GM12878 (cell line): ENCODE results near the gene MAP7. TPM values are rescaled to one million over a fixed set of nuclear protein-coding genes. Genes with fewer than 3 reads are reported as not detected.

Experiments
- ATAC-seq: fragments of 200-7000 bp; cut with Tn5 transposase; 3 replicates; pipeline ENCODE4 v1.9.1; 2020; ENCODE audit warnings: mild to moderate bottlenecking, moderate library complexity
- BruUV-seq: library from RNA; stranded (reverse); fragments of 400-500 nt; replicated peaks from 2 replicates; lab custom pipeline; 2021; lab: Mats Ljungman, UMichigan
- CTCF ChIA-PET: fragments of 300-600 bp; sonication (Branson Sonifier 250); formaldehyde crosslinking; extraction: SDS; loops from one replicate; lab custom pipeline; 2021; ENCODE audit warnings: inconsistent platforms; lab: Yijun Ruan, JAX
- POLR2A ChIA-PET: fragments of 350-600 bp; formaldehyde crosslinking; extraction: SDS; loops from one replicate; lab custom pipeline; 2021; ENCODE audit warnings: inconsistent platforms; lab: Charles Lee
- RAD21 ChIA-PET: fragments of 300-600 bp; sonication (Branson Sonifier 250); formaldehyde crosslinking; loops from one replicate; lab custom pipeline; 2023; ENCODE audit warnings: antibody characterized with exemption; ENCODE audit not compliant: unreplicated experiment; lab: Charles Lee
- SMC1A ChIA-PET: fragments of 300-600 bp; sonication (Branson Sonifier 250); formaldehyde crosslinking; loops from one replicate; lab custom pipeline; 2023; ENCODE audit not compliant: unreplicated experiment, uncharacterized antibody; lab: Charles Lee
- DNase-seq: peaks from one replicate; pipeline ENCODE4 v3.0.0-alpha.2; 2011; ENCODE audit warnings: low read depth, low spot score
- FAIRE-seq: peaks from 3 replicates; lab custom pipeline; 2011; peaks lifted over from hg19 to GRCh38; lab: Jason Lieb, UNC
- H2AFZ ChIP-seq: 2 replicates; pipeline ENCODE4 v1.6.0; 2011; ENCODE audit warnings: low read depth, low read length, control low read depth; ENCODE audit not compliant: control insufficient read depth
- H3K27ac ChIP-seq: 2 replicates; pipeline ENCODE4 v1.5.1; 2011; ENCODE audit warnings: control low read depth; ENCODE audit not compliant: control insufficient read depth, insufficient read depth
- H3K27me3 ChIP-seq, 2 experiments: replicated peaks in 1 of 2; 2 replicates each; pipeline versions ENCODE4 v1.6.0 to v1.6.1; 2011; ENCODE audit warnings: low read length in 1 of 2; ENCODE audit not compliant: control insufficient read depth in 2 of 2, insufficient read depth in 2 of 2
- H3K36me3 ChIP-seq, 2 experiments: 2 replicates each; pipeline ENCODE4 v1.5.1; 2011; ENCODE audit warnings: low read length in 1 of 2; ENCODE audit not compliant: control insufficient read depth in 2 of 2, insufficient read depth in 2 of 2
- H3K4me1 ChIP-seq: 2 replicates; pipeline ENCODE4 v1.6.1; 2011; ENCODE audit warnings: mild to moderate bottlenecking, low read length, moderate library complexity, mixed read lengths; ENCODE audit not compliant: control insufficient read depth, insufficient read depth
- H3K4me2 ChIP-seq: 2 replicates; pipeline ENCODE4 v1.6.0; 2011; ENCODE audit warnings: control low read depth; ENCODE audit not compliant: control insufficient read depth, insufficient read depth
- H3K4me3 ChIP-seq: fragments of 200-600 bp; sonication (generic); 2 replicates; pipeline ENCODE4 v1.5.1; 2016
- H3K79me2 ChIP-seq: 2 replicates; pipeline ENCODE4 v1.6.0; 2011; ENCODE audit warnings: low read length; ENCODE audit not compliant: control insufficient read depth, insufficient read depth
- H3K9ac ChIP-seq: 2 replicates; pipeline ENCODE4 v1.8.0; 2011; ENCODE audit warnings: low read length, control low read depth, mixed read lengths; ENCODE audit not compliant: control insufficient read depth, insufficient read depth
- H3K9me3 ChIP-seq: replicated peaks from 3 replicates; pipeline ENCODE4 v1.5.1; 2011; ENCODE audit warnings: mild to moderate bottlenecking, low read length; ENCODE audit not compliant: control insufficient read depth, insufficient read depth
- H4K20me1 ChIP-seq: 2 replicates; pipeline ENCODE4 v1.6.0; 2011; ENCODE audit not compliant: control insufficient read depth, insufficient read depth
- CHD1 ChIP-seq: IDR thresholded peaks from 2 replicates; pipeline ENCODE4 v1.6.1; 2012; ENCODE audit warnings: low read depth, low read length, improper control_type of control experiment
- HCFC1 ChIP-seq: fragments of 150-350 bp; IDR thresholded peaks from 2 replicates; pipeline ENCODE4 v1.6.1; 2014; ENCODE audit warnings: low read length
- HDAC2 ChIP-seq: fragments of 200-600 bp; sonication (generic); IDR thresholded peaks from 2 replicates; pipeline ENCODE4 v1.6.1; 2017
- HDGF ChIP-seq: fragments of 450-650 bp; IDR thresholded peaks from 2 replicates; pipeline ENCODE4 v1.6.1; 2016; ENCODE audit warnings: antibody characterized with exemption
- JUNB ChIP-seq: IDR thresholded peaks from 2 replicates; pipeline ENCODE4 v1.6.1; 2016; ENCODE audit warnings: antibody characterized with exemption, mild to moderate bottlenecking
- MEF2B ChIP-seq: fragments of 450-650 bp; IDR thresholded peaks from 2 replicates; pipeline ENCODE4 v1.6.1; 2018; ENCODE audit warnings: mild to moderate bottlenecking, moderate library complexity; ENCODE audit not compliant: partially characterized antibody, poor library complexity, severe bottlenecking
- NBN ChIP-seq: fragments of 450-650 bp; IDR thresholded peaks from 2 replicates; pipeline ENCODE4 v1.6.1; 2016
- NFYA ChIP-seq: IDR thresholded peaks from 2 replicates; pipeline ENCODE4 v1.6.1; 2011; ENCODE audit warnings: low read depth, mild to moderate bottlenecking, low read length, improper control_type of control experiment, borderline replicate concordance
- PAX8 ChIP-seq: fragments of 450-650 bp; IDR thresholded peaks from 2 replicates; pipeline ENCODE4 v1.6.1; 2017; ENCODE audit warnings: mild to moderate bottlenecking, moderate library complexity
- POU2F2 ChIP-seq: IDR thresholded peaks from 3 replicates; pipeline ENCODE4 v1.6.1; 2011; ENCODE audit warnings: low read depth, mild to moderate bottlenecking, low read length, borderline replicate concordance
- SMAD1 ChIP-seq: fragments of 450-650 bp; IDR thresholded peaks from 2 replicates; pipeline ENCODE4 v1.6.1; 2018; ENCODE audit warnings: mild to moderate bottlenecking, low read depth; ENCODE audit not compliant: partially characterized antibody
- WGBS: methylation state at CpG from one replicate; pipeline ENCODE4 v1.1.6; 2016; ENCODE audit warnings: low lambda C conversion rate; ENCODE audit not compliant: insufficient replicate concordance, insufficient coverage; ENCODE audit errors: missing lambda C conversion rate; 5-methylcytosine and 5-hydroxymethylcytosine counted together
- in situ Hi-C: fragments of 300-500 bp; cut with MboI; formaldehyde crosslinking; loops from 9 replicates; pipeline ENCODE4 v1.14.3; 2018; ENCODE audit warnings: mixed read lengths
- intact Hi-C: fragments of 100-400 bp; cut with micrococcal nuclease; formaldehyde crosslinking; loops from one replicate; pipeline ENCODE4 v1.14.2; 2022; ENCODE audit not compliant: unreplicated experiment
- polyA plus RNA-seq, 11 experiments: library from polyadenylated mRNA; depleted of rRNA in 4 of 11; unstranded in 6 of 11; stranded (reverse) in 5 of 11; fragments of >200 nt; fragmentation: Nextera tagmentation in 4 of 11; fragmentation: Illumina TruSeq in 1 of 11; extraction: Ambion mirVana in 4 of 11; extraction: Trizol in 1 of 11; gene quantifications; 1 replicate in 1 of 11; 2 replicates in 10 of 11; pipeline versions ENCODE4 v1.2.1 to v1.2.3, GENCODE V29; 2011 to 2016; ENCODE audit warnings: inconsistent platforms in 2 of 11, missing spikeins in 2 of 11, low read depth in 1 of 11
- total RNA-seq, 4 experiments: library from RNA; depleted of rRNA in 3 of 4; stranded (reverse); fragments of >200 nt in 3 of 4; fragmentation: Illumina TruSeq in 1 of 4; extraction: Trizol in 1 of 4; gene quantifications; 2 replicates each; pipeline versions ENCODE4 v1.2.1 to v1.2.3, GENCODE V29; 2013 to 2021
- TF ChIP-seq, protein P1 (sequence below): fragments of 450-650 bp; IDR thresholded peaks from 2 replicates; pipeline ENCODE4 v1.6.1; 2017; ENCODE audit warnings: borderline replicate concordance
- TF ChIP-seq, protein P2 (sequence below): fragments of 450-650 bp; conservative IDR thresholded peaks from 2 replicates; pipeline ENCODE4 v1.6.1; 2017; ENCODE audit warnings: mild to moderate bottlenecking, moderate library complexity
- TF ChIP-seq, protein P3 (sequence below): IDR thresholded peaks from 2 replicates; pipeline ENCODE4 v1.6.1; 2011; ENCODE audit warnings: mild to moderate bottlenecking, low read depth, low read length, moderate library complexity; ENCODE audit not compliant: insufficient replicate concordance
- TF ChIP-seq, protein P4 (sequence below): fragments of 450-650 bp; IDR thresholded peaks from 2 replicates; pipeline ENCODE4 v1.6.1; 2014; ENCODE audit warnings: mild to moderate bottlenecking

Gene MAP7
- total and polyA plus RNA-seq, 10 of the 15 experiments (the other 5 are each of a cell fraction or from before 2014, with no cell fraction given) = 0.04 to 0.17 (median 0.08) TPM; not detected in 2

DNA sequence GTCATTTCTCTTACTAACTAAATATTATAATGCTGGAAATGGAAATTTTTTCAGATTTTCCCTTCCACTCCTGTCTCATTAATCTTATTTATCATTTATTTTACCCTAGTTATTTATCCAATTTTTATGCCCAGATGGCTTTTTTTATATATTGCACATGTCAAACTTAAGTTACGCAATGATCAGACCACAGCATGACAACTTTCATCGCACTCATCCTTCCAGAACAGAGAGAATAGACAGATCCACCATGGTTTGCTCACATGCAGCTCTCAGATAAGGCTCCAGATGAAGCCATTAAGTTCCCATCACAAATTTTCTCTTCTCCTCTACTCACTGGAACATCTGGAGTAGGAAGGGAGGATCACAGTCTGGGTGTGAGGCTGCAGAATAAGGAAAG lies 48.7 kb downstream of the MAP7 start:
- H3K9me3 ChIP-seq = no peaks in the 10 kb centered on the region
- FAIRE-seq = no peak
- H3K9ac ChIP-seq = no peak overlapping the region
- intact Hi-C loops = no loop called here
- H3K4me1 ChIP-seq = no peaks in the 10 kb centered on the region
- H3K27me3 ChIP-seq = no peaks in the 10 kb centered on the region
- no peak for TF ChIP-seq SMAD1
- no peak for TF ChIP-seq NBN
- TF ChIP-seq, protein P1, sequence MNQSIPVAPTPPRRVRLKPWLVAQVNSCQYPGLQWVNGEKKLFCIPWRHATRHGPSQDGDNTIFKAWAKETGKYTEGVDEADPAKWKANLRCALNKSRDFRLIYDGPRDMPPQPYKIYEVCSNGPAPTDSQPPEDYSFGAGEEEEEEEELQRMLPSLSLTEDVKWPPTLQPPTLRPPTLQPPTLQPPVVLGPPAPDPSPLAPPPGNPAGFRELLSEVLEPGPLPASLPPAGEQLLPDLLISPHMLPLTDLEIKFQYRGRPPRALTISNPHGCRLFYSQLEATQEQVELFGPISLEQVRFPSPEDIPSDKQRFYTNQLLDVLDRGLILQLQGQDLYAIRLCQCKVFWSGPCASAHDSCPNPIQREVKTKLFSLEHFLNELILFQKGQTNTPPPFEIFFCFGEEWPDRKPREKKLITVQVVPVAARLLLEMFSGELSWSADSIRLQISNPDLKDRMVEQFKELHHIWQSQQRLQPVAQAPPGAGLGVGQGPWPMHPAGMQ = no peak
- TF ChIP-seq PAX8 = no peak
- TF ChIP-seq CHD1 = no peak
- TF ChIP-seq, protein P2, sequence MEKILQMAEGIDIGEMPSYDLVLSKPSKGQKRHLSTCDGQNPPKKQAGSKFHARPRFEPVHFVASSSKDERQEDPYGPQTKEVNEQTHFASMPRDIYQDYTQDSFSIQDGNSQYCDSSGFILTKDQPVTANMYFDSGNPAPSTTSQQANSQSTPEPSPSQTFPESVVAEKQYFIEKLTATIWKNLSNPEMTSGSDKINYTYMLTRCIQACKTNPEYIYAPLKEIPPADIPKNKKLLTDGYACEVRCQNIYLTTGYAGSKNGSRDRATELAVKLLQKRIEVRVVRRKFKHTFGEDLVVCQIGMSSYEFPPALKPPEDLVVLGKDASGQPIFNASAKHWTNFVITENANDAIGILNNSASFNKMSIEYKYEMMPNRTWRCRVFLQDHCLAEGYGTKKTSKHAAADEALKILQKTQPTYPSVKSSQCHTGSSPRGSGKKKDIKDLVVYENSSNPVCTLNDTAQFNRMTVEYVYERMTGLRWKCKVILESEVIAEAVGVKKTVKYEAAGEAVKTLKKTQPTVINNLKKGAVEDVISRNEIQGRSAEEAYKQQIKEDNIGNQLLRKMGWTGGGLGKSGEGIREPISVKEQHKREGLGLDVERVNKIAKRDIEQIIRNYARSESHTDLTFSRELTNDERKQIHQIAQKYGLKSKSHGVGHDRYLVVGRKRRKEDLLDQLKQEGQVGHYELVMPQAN = no peak
- TF ChIP-seq JUNB = no peak
- no peak for TF ChIP-seq HCFC1
- TF ChIP-seq, protein P3, sequence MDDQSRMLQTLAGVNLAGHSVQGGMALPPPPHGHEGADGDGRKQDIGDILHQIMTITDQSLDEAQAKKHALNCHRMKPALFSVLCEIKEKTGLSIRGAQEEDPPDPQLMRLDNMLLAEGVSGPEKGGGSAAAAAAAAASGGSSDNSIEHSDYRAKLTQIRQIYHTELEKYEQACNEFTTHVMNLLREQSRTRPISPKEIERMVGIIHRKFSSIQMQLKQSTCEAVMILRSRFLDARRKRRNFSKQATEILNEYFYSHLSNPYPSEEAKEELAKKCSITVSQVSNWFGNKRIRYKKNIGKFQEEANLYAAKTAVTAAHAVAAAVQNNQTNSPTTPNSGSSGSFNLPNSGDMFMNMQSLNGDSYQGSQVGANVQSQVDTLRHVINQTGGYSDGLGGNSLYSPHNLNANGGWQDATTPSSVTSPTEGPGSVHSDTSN = no peak
- no peak for TF ChIP-seq HDGF
- TF ChIP-seq HDAC2 = no peak
- no peak for TF ChIP-seq MEF2B
- no peak for TF ChIP-seq POU2F2
- TF ChIP-seq, protein P4, sequence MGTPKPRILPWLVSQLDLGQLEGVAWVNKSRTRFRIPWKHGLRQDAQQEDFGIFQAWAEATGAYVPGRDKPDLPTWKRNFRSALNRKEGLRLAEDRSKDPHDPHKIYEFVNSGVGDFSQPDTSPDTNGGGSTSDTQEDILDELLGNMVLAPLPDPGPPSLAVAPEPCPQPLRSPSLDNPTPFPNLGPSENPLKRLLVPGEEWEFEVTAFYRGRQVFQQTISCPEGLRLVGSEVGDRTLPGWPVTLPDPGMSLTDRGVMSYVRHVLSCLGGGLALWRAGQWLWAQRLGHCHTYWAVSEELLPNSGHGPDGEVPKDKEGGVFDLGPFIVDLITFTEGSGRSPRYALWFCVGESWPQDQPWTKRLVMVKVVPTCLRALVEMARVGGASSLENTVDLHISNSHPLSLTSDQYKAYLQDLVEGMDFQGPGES = no peak
- TF ChIP-seq NFYA = no peak
- no peaks in the 10 kb centered on the region for H4K20me1 ChIP-seq
- H3K36me3 ChIP-seq = no peaks in the 10 kb centered on the region
- BruUV-seq = no TSS peak
- no peaks in the 10 kb centered on the region for H3K79me2 ChIP-seq
- ChIA-PET SMC1A (no interaction called here), RAD21 (no interaction called here), POLR2A (no interaction called here), CTCF (interaction anchor here (0.7 kb wide), 1 partner anchor 187 kb away, joined by 3 read pairs; no protein-coding TSS in a partner anchor)
- H3K4me3 ChIP-seq = no peak overlapping the region
- WGBS = 56% methylated on average over 2 of the region's 2 CpGs
- no peak for DNase-seq
- in situ Hi-C loops = no loop called here
- H2AFZ ChIP-seq = no peak overlapping the region
- no peak overlapping the region for H3K4me2 ChIP-seq
- no peak overlapping the region for H3K27ac ChIP-seq
- ATAC-seq = no peak
